HG03196 (cell line): ENCODE data around the gene LMNTD2.

ENCODE experiments used
- ATAC-seq: cut with Tn5 transposase; IDR thresholded peaks from one replicate; pipeline ENCODE4 v1.9.1; 2021; ENCODE audit not compliant: unreplicated experiment

Gene LMNTD2

GRCh38 chr11:568306-569157 lies 8.0 kb upstream of the LMNTD2 start:
- ATAC-seq = peak; percentile 80

- peak; percentile 1 for ATAC-seq
These were observed 7.2 kb upstream of the LMNTD2 start for GRCh38 chr11:567629-568292.

- no peak for ATAC-seq
These were observed 6.6 kb upstream of the LMNTD2 start for GRCh38 chr11:567011-567628.

GRCh38 chr11:565921-566509 lies 5.5 kb upstream of the LMNTD2 start:
- ATAC-seq = no peak

- no peak for ATAC-seq
These were observed 3.5 kb upstream of the LMNTD2 start for GRCh38 chr11:563812-564578.

- ATAC-seq = no peak
These were observed 2.7 kb upstream of the LMNTD2 start for GRCh38 chr11:563066-563811.

- no peak for ATAC-seq
These were observed 1.6 kb upstream of the LMNTD2 start for GRCh38 chr11:562046-562645.

GRCh38 chr11:561148-562003 lies 838 bp upstream of the LMNTD2 start:
- ATAC-seq = peak; percentile 8

GRCh38 chr11:559712-560304 lies 730 bp downstream of the LMNTD2 start:
- no peak for ATAC-seq

GRCh38 chr11:559020-559620 lies 1.4 kb downstream of the LMNTD2 start:
- no peak for ATAC-seq

- no peak for ATAC-seq
These were observed 2.0 kb downstream of the LMNTD2 start for GRCh38 chr11:558503-558902.

- ATAC-seq = no peak
These were observed 3.0 kb downstream of the LMNTD2 start for GRCh38 chr11:557328-558132.

- no peak for ATAC-seq
These were observed 3.8 kb downstream of the LMNTD2 start for GRCh38 chr11:556662-557256.

- ATAC-seq = no peak
These were observed 4.5 kb downstream of the LMNTD2 start for GRCh38 chr11:555780-556661.

- ATAC-seq = no peak
These were observed 5.2 kb downstream of the LMNTD2 start for GRCh38 chr11:555227-555779.
